ENCODE data around the gene SLC13A1.

GRCh38 chr7:123075838-123076467, 123.8 kb downstream of the SLC13A1 start:
- TF ChIP-seq CTCF (tag by site-specific recombination; IDR thresholded peaks at IDR 0.05) (no peak), ZNF707 (tag by site-specific recombination; IDR thresholded peaks at IDR 0.05) (no peak)
